Motor neuron (in vitro differentiated cells): Measurements from ENCODE around the gene TMEM150B. TPM values are rescaled to one million over a fixed set of nuclear protein-coding genes. Genes with fewer than 3 reads are reported as not detected.

Experiments
- ATAC-seq, 8 experiments: fragments of 200-7000 bp; cut with Tn5 transposase; replicated peaks in 6 of 8; 2 replicates each; pipeline ENCODE4 v1.8.0; 2021; ENCODE audit warnings: mild to moderate bottlenecking in 8 of 8, moderate library complexity in 8 of 8
- H3K27ac ChIP-seq, 2 donors: fragments of 250-450 bp; sonication (Bioruptor Pico); 2 replicates each; pipeline ENCODE4 v1.9.0; 2021; ENCODE audit warnings: antibody characterized with exemption in 2 of 2, mild to moderate bottlenecking in 2 of 2, moderate library complexity in 1 of 2
- H3K4me1 ChIP-seq, 2 donors: fragments of 250-450 bp; sonication (Bioruptor Pico); replicated peaks in 1 of 2; 2 replicates each; pipeline ENCODE4 v1.6.1; 2021; ENCODE audit warnings: antibody characterized with exemption in 2 of 2, mild to moderate bottlenecking in 2 of 2, moderate library complexity in 1 of 2
- H3K4me3 ChIP-seq, 5 donors: fragments of 250-450 bp; sonication (Bioruptor Pico); 2 replicates each; pipeline ENCODE4 v1.9.0; 2021; ENCODE audit warnings: antibody characterized with exemption in 5 of 5, mild to moderate bottlenecking in 5 of 5, moderate library complexity in 4 of 5
- WGBS, 10 experiments: fragments of 450-650 bp; shearing (Covaris generic); methylation state at CpG; one replicate each; pipeline ENCODE4 v1.0.0; 2022; 5-methylcytosine and 5-hydroxymethylcytosine counted together
- in situ Hi-C, 9 experiments: fragments of 400-800 bp; cut with MboI; loops; one replicate each; pipeline ENCODE4 v1.15.0; 2021; ENCODE audit warnings: low sequenced_read_pairs in 9 of 9, low pct_unique_long_range_greater_than_20kb in 2 of 9; ENCODE audit not compliant: unreplicated experiment in 9 of 9
- total RNA-seq, 8 experiments: library from RNA; unstranded; fragments of 300-600 nt; gene quantifications; 2 replicates each; pipeline versions ENCODE4 v1.2.3 to v1.2.4, GENCODE V29; 2022

Gene TMEM150B
- total RNA-seq, 8 experiments from 2014 or later = 0.11 to 0.62 (median 0.33) TPM; not detected in 5

DNA sequence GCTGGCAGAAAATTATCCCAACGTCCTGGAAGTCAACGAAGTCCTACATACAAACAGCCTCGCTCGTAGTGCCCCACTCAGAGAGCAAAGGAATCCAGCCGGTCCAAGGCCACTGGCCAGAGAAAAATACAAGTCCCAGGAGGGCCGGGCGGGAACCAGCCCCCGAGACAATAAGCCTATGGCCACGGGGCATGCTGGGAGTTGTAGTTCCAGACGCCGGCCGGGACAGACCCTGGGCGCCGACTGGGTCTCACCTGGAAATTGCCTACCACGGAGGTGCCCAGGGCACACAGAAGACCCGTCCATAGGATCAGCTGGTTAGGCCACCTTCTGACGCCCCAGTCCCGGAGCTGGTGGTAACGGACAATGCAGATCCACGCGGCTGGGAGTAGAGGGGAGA lies 5.4 kb downstream of the TMEM150B start:
- Histone ChIP-seq H3K4me1 (peaks cover 0 to 2% of the 10 kb centered on the region in 2 donors), H3K4me3 (peak overlapping the region in 2 of 5 donors; percentile 15 to 16), H3K27ac (no peak overlapping the region)
- WGBS, 10 experiments = 0 to 52% (median 13%) methylated on average over 1 to 13 of the region's 21 CpGs; no CpG with 5 or more reads in 4 of the 10 experiments
- in situ Hi-C loops = no loop called here
- peak; percentile 76 to 98 (median 94) for ATAC-seq

DNA sequence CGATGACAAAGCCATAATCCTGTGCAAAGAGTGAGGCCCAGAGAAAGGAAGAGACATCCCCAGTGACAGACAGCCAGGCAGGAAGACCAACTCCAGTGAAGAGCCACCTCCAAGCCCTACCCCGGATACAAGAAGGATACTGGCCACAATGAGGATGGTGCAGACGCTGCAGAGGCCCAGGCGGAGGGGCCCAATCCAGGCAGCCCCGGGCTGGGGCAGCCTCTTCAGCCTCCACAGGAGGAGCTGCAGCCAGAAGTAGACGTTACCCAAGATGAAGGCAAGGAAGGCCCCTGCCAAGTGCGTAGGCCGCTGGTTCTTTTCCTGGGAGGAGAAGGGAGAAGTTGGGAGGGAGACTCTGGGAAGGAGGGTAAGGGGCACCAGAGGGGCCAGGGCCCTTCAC lies 8.5 kb downstream of the TMEM150B start:
- H3K4me1 ChIP-seq = peaks cover 0 to 2% of the 10 kb centered on the region in 2 donors
- 53 to 87% (median 86%) methylated on average over 1 to 6 of the region's 8 CpGs; no CpG with 5 or more reads in 7 of the 10 experiments for whole genome bisulfite sequencing, 10 experiments
- in situ Hi-C loops = no loop called here
- no peak overlapping the region for H3K4me3 ChIP-seq
- no peak for ATAC-seq
- H3K27ac ChIP-seq = no peak overlapping the region

DNA sequence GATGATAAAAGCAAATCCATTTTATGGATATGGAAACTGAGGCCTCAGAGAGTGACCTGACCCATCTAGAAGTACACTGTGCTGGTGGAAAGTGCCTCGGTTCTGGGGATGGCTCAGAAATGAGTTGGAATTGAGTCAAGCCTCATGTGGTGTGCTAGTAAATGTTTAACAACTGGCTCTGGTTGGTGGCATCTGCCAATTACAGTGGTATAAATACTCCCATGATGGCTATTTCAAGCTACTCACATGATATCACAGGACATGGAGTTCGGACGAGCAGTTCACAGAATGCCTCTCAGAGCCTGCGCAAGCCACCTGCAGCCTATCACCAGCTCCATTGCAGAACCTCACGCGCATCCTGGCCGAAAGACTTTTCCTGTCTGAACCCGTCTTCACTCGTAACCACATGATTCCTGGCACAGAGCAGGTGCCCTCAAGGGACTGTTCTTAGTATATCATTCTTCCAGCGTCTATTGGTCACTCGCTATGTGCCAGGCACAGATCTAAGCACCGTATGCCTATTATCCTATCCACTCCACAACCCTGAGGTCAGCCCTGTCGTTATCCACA lies 9.1 kb downstream of the TMEM150B start:
- Histone ChIP-seq H3K4me3 (no peak overlapping the region), H3K4me1 (peaks cover 0 to 2% of the 10 kb centered on the region in 2 donors), H3K27ac (no peak overlapping the region)
- ATAC-seq = no peak
- in situ Hi-C loops = no loop called here
- 50 to 80% (median 60%) methylated on average over 2 to 7 of the region's 13 CpGs; no CpG with 5 or more reads in 5 of the 10 experiments for WGBS, 10 experiments

DNA sequence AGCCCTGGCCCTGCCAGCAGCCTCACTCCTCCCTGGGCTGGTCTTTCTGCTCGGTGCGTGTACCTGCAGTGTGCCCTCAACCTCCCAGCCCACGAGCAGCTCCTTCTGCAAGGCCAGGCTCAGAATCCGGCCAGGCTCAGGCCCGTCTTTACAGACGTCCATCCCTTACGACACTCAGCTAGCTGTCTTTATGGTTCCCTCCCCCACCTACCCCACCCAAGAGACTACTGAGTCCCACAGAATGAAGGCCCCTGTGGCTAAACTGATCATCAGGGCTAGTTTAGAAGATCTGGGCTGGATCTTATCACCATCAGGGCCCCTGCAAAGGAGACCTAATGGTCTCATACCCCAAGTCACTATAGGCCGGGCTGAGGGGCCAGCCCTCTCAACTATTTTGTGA lies 10.7 kb downstream of the TMEM150B start:
- no peak overlapping the region for H3K27ac ChIP-seq
- H3K4me1 ChIP-seq = peaks cover 0 to 7% of the 10 kb centered on the region in 2 donors
- no peak overlapping the region for H3K4me3 ChIP-seq
- 67 to 100% (median 87%) methylated on average over 1 to 4 of the region's 8 CpGs; no CpG with 5 or more reads in 4 of the 10 experiments for WGBS, 10 experiments
- ATAC-seq = no peak
- in situ Hi-C loops = no loop called here

DNA sequence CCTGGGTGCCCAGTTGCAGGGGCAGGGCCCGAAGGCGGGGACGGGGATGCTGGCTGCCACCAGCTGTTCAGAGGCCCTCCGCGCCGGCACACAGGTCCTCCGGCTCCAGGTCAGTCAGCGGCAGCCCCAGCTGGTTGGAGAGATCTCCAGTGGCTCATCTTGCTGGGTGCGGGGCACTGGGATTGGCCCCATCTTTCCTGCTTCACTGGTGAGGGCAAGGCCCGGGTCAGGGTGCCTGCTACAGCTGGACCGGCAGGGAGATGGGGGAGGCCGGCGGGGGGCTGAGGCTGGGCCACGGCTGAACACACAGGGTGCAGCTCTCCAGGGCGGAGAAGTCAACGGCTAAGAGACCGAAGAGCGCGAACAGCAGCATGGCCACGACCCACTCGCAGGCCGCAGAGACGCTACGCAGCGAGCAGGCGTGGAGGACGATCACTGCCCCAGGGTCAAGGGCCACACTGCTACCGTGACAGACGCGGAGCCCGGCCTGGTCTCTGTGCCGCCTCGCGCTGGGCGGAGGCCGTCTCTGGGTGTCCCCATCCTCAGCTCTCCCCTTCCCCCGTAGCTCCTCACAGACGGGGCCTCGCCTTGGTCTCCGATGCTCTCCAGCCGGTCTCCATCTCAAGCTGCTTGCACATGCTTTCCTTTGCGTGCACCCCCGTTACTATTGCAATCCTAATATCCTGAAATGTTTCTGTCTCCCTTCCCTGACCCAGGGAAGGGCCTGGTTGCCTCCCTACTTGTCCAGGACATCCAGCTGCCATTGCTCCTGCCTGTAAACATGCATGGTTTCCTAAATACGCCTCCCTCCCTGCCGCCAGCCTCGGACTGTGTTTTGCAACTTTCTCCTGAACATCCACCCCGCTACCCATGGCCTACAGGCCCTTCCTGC lies 12.3 kb downstream of the TMEM150B start:
- 40 to 87% (median 60%) methylated on average over 1 to 15 of the region's 47 CpGs; no CpG with 5 or more reads in 5 of the 10 experiments for WGBS, 10 experiments
- Histone ChIP-seq H3K27ac (no peak overlapping the region), H3K4me1 (peaks cover 0 to 7% of the 10 kb centered on the region in 2 donors), H3K4me3 (no peak overlapping the region)
- in situ Hi-C loops = no loop called here
- peak in 6 of 8 experiments; percentile 10 to 49 (median 38) for ATAC-seq

DNA sequence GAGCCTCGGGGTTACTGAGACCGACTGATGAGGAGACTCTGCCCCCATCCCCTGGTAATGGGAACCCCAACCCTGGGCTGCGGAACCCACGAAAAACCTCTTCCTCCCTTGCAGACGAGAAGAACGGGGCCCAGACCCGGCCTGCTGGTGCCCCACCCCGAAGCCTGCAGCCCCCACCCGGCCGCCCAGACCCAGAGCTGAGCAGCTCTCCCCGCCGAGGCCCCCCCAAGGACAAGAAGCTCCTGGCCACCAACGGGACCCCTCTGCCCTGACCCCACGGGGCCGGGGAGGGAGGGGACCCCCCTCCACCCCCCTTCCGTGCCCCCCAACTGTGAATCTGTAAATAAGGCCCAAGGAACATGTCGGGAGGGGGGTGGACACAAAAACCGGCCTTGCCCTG lies 13.3 kb downstream of the TMEM150B start:
- in situ Hi-C loops = no loop called here
- peaks cover 0 to 7% of the 10 kb centered on the region in 2 donors for H3K4me1 ChIP-seq
- no peak overlapping the region for H3K27ac ChIP-seq
- no peak overlapping the region for H3K4me3 ChIP-seq
- WGBS, 10 experiments = 57 to 100% (median 94%) methylated on average over 1 to 6 of the region's 18 CpGs; no CpG with 5 or more reads in 7 of the 10 experiments
- ATAC-seq = peak in 1 of 8 experiments; percentile 4

DNA sequence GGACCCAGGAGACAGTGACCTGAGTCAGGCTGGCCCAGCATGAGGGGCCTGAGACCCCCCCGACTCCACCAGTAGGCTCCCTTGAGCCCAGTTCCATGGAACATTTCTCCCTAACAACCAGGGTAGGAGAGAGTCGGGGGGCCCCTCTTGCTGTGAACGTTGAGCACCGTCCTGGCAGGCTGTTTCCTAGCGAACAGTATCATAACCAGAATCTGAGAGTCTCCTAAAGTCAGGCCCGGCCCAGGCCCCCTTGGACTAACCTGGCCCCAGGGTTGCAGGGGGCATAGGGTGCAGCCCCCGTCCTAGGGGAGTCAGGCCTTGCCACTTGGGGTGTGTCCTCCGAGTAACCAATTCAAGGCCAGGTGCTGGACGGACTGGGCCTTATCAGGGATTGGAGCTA lies 13.7 kb downstream of the TMEM150B start:
- Histone ChIP-seq H3K4me3 (no peak overlapping the region), H3K27ac (no peak overlapping the region), H3K4me1 (peaks cover 0 to 7% of the 10 kb centered on the region in 2 donors)
- ATAC-seq = peak in 2 of 8 experiments; percentile 18 to 19
- in situ Hi-C loops = no loop called here
- 100% methylated on average over 1 of the region's 9 CpGs; no CpG with 5 or more reads in 7 of the 10 experiments for WGBS, 10 experiments

DNA sequence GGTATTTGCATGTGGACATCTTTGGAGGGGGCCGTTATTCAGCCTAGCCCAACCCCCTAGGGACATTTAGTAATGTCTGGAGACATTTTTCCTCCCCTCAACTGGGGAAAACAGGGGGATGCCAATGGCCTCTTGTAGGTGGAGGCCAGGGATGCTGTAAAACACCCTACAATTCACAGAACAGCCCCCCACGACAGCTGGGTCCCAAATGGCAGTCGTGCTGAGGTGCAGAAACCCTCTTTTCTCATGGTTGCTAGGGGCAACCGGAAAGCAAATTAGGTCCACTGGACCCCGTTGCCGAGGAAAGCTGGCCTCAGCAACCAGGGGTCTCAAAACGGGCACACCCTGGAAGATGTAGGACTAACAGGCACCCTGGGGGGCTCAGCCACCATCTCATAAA lies 14.6 kb downstream of the TMEM150B start:
- no peak for ATAC-seq
- WGBS, 10 experiments = 14 to 100% (median 59%) methylated on average over 1 to 3 of the region's 7 CpGs; no CpG with 5 or more reads in 4 of the 10 experiments
- in situ Hi-C loops = no loop called here

DNA sequence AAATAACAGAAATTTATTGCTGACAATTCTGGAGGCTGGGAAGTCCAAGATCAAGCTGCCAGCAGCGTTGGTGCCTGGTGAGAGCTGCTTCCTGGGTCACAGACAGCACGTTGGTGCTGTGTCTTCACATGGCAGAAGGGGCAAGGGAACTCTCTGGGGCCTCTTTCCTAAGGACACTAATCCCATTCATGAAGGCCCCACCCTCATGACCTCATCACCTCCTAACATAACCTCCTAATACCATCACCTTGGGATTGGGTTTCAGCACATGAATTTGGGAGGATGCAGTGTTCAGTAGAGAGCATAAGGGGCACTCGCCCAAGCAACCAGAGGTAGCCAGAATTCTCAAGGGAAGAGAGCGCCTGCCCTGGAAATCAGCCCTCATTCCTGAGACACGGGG lies 15.7 kb downstream of the TMEM150B start:
- Histone ChIP-seq H3K4me3 (no peak overlapping the region), H3K27ac (no peak overlapping the region), H3K4me1 (peaks cover 0 to 7% of the 10 kb centered on the region in 2 donors)
- in situ Hi-C loops = no loop called here
- no peak for ATAC-seq
- WGBS, 10 experiments = 20 to 100% (median 94%) methylated on average over 1 to 3 of the region's 5 CpGs; no CpG with 5 or more reads in 5 of the 10 experiments

More for the DNA sequence above, 14.6 kb downstream of the TMEM150B start:
- H3K4me1 ChIP-seq = peaks cover 0 to 7% of the 10 kb centered on the region in 2 donors
- H3K4me3 ChIP-seq = no peak overlapping the region
- no peak overlapping the region for H3K27ac ChIP-seq

DNA sequence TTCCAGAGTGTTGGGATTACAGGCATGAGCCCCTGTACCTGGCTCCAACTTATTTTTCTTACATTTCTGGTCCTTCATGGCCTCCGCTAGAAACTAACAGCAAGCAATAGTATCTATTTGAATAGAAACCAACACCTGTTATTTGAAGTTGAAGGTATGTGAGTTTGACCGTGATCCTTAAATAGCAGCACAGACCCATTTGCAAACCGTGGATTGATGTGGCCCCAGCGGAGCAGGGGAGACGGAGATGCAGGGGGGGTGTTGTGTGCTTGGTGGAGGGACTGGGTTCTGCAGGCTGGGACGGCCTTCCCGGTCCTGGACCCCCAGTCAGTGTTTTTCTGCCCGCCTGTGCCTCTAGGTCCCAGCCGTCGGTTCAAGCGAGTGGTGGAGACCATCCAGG lies 16.9 kb downstream of the TMEM150B start:
- Histone ChIP-seq H3K4me3 (no peak overlapping the region), H3K27ac (no peak overlapping the region), H3K4me1 (peaks cover 0 to 7% of the 10 kb centered on the region in 2 donors)
- 80 to 100% (median 96%) methylated on average over 1 to 3 of the region's 11 CpGs; no CpG with 5 or more reads in 4 of the 10 experiments for WGBS, 10 experiments
- in situ Hi-C loops = no loop called here
- ATAC-seq = no peak

DNA sequence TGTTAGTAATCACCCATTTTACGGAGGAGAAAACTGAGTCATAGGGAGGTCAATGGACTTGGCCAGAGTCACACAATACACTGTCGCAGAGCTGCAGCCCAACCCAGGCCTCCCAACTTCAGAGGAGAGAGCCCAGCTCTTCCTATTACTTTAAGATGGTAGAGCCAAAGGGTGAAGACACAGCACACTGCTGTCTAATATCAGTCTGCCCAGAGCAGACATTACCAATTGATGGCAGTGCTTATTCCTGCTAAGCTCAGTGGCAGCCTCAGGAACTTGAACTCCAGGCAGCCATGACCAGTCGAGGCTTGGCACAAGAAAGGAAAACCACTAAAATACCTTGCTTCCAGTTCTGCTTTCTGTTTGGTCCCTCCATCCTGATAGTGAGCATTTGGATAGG lies 18.4 kb downstream of the TMEM150B start:
- Histone ChIP-seq H3K4me3 (no peak overlapping the region), H3K4me1 (peaks cover 3 to 13% of the 10 kb centered on the region in 2 donors), H3K27ac (no peak overlapping the region)
- WGBS, 10 experiments = 60 to 100% (median 94%) methylated on average over 1 to 3 of the region's 3 CpGs; no CpG with 5 or more reads in 4 of the 10 experiments
- in situ Hi-C loops = no loop called here
- ATAC-seq = no peak

DNA sequence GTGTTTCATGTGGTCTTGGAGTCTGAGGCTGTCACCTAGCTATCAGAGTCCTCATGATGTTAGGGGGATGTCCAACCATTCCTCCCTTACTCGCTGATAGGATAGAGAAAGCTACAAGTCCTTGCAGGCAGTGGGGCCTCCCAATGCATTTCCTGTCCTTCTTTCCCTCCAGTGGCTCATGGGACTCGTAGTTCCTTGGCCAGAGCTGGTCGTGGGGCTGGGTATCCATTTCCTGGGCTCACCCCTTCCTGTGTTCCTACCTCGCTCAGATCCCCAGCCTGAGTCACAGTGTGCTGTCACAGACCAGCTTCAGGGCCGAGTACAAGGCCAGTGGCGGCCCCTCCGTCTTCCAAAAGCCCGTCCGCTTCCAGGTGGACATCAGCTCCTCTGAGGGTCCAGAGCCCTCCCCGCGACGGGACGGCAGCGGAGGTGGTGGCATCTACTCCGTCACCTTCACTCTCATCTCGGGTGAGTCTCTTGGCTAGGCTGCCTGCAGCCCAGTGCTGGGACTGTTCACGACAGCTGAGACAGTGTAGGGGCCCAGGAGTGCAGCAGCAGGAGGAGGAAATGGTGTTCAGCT lies 19.1 kb downstream of the TMEM150B start:
- Histone ChIP-seq H3K4me1 (peaks cover 9 to 19% of the 10 kb centered on the region in 2 donors), H3K4me3 (no peak overlapping the region), H3K27ac (no peak overlapping the region)
- in situ Hi-C loops = no loop called here
- WGBS, 10 experiments = 50 to 100% (median 79%) methylated on average over 1 to 9 of the region's 17 CpGs; no CpG with 5 or more reads in 2 of the 10 experiments
- ATAC-seq = no peak

DNA sequence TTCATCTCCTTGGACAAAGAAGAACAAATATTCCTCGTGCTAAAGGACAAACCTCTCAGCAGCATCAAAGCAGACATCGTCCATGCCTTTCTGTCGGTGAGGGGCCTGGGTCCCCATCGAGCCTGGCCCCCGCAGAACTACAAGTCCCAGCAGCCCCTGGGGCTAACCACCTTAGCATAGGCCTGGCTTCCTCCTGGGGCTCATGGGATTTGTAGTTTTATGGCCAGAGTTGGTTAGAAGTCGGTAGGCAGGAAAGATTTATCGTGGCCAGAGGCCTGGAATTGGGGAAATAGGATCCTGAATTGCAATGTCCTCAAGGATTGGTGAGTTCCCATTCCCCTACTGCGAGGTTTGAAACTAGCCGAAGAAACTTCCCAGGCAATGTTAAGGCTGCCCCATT lies 19.6 kb downstream of the TMEM150B start:
- H3K4me1 ChIP-seq = peaks cover 15 to 22% of the 10 kb centered on the region in 2 donors
- WGBS, 10 experiments = 40 to 98% (median 64%) methylated on average over 1 to 4 of the region's 9 CpGs; no CpG with 5 or more reads in 3 of the 10 experiments
- no peak overlapping the region for H3K4me3 ChIP-seq
- peak in 2 of 8 experiments; percentile 11 to 56 for ATAC-seq
- in situ Hi-C loops = no loop called here
- no peak overlapping the region for H3K27ac ChIP-seq
